ENCODE data around the gene DPH1.
A peak's percentile ranks its signal among the peaks of the same experiment; 100 is the strongest.

Gene DPH1

GRCh38 chr17:2027528-2028233 is 2.3 kb upstream of the DPH1 start:
- no peak for DNase-seq (ENCODE audit: low spot score)

- no peak for DNase-seq (ENCODE audit: low spot score)
These were observed 1.7 kb upstream of the DPH1 start for GRCh38 chr17:2028234-2028614.

GRCh38 chr17:2028737-2029136 is 1.2 kb upstream of the DPH1 start:
- no peak for DNase-seq (ENCODE audit: low spot score)

GRCh38 chr17:2030779-2031163 is 818 bp downstream of the DPH1 start:
- DNase-seq (ENCODE audit: low spot score), result no peak

GRCh38 chr17:2033153-2033552 is 3.2 kb downstream of the DPH1 start:
- no peak for DNase-seq (ENCODE audit: low spot score)

GRCh38 chr17:2034157-2034556 is 4.2 kb downstream of the DPH1 start:
- no peak for DNase-seq (ENCODE audit: low spot score)

- DNase-seq (ENCODE audit: low spot score), result no peak
These were observed 5.0 kb downstream of the DPH1 start for GRCh38 chr17:2034806-2035540.

- DNase-seq (ENCODE audit: low spot score), result no peak
These were observed 5.9 kb downstream of the DPH1 start for GRCh38 chr17:2035541-2036488.

GRCh38 chr17:2037155-2037554 is 7.2 kb downstream of the DPH1 start:
- no peak for DNase-seq (ENCODE audit: low spot score)

GRCh38 chr17:2040219-2040827 is 10.4 kb downstream of the DPH1 start:
- no peak for DNase-seq (ENCODE audit: low spot score)

- no peak for DNase-seq (ENCODE audit: low spot score)
These were observed 11.1 kb downstream of the DPH1 start for GRCh38 chr17:2040942-2041560.

- peak; percentile 97 for DNase-seq (ENCODE audit: low spot score)
These were observed 11.8 kb downstream of the DPH1 start, which contains the start of gene OVCA2 for GRCh38 chr17:2041561-2042389. Gene OVCA2 (plus strand): TSS chr17:2042022. CDS start chr17:2042048, 26 bp downstream.

GRCh38 chr17:2042390-2042847 is 12.5 kb downstream of the DPH1 start:
- DNase-seq (ENCODE audit: low spot score), result no peak

GRCh38 chr17:2042933-2043332 is 13.0 kb downstream of the DPH1 start:
- no peak for DNase-seq (ENCODE audit: low spot score)

- DNase-seq (ENCODE audit: low spot score), result peak; percentile 28
These were observed 13.8 kb downstream of the DPH1 start for GRCh38 chr17:2043785-2044184.

- DNase-seq (ENCODE audit: low spot score), result no peak
These were observed 14.4 kb downstream of the DPH1 start for GRCh38 chr17:2044263-2044894.

GRCh38 chr17:2047590-2047989 is 17.6 kb downstream of the DPH1 start:
- DNase-seq (ENCODE audit: low spot score), result no peak

- no peak for DNase-seq (ENCODE audit: low spot score)
These were observed 18.9 kb downstream of the DPH1 start for GRCh38 chr17:2048805-2049204.

GRCh38 chr17:2049333-2050299 is 19.7 kb downstream of the DPH1 start:
- DNase-seq (ENCODE audit: low spot score), result peak; percentile 86

Data from LoVo (cell line).